HUES48 (cell line): ENCODE results near the gene CRACR2A.

ENCODE experiments used
- H3K27ac ChIP-seq: one replicate; pipeline ENCODE4 v1.7.0; 2013; ENCODE audit warnings: low read depth, low read length, inconsistent platforms
- H3K27me3 ChIP-seq: 2 replicates; pipeline ENCODE4 v1.6.1; 2013; ENCODE audit warnings: mild to moderate bottlenecking, low read length; ENCODE audit not compliant: control insufficient read depth, insufficient read depth
- H3K36me3 ChIP-seq: 2 replicates; pipeline ENCODE4 v1.6.1; 2013; ENCODE audit warnings: low read length; ENCODE audit not compliant: control insufficient read depth, insufficient read depth
- H3K4me1 ChIP-seq: 2 replicates; pipeline ENCODE4 v1.6.1; 2013; ENCODE audit warnings: mild to moderate bottlenecking, low read length; ENCODE audit not compliant: control insufficient read depth, insufficient read depth
- H3K4me3 ChIP-seq: 2 replicates; pipeline ENCODE4 v1.5.1; 2013; ENCODE audit warnings: mild to moderate bottlenecking, low read depth, low read length
- H3K9ac ChIP-seq: 2 replicates; pipeline ENCODE4 v1.6.1; 2013; ENCODE audit warnings: mild to moderate bottlenecking, low read depth, low read length, moderate library complexity
- H3K9me3 ChIP-seq: 2 replicates; pipeline ENCODE4 v1.6.1; 2013; ENCODE audit warnings: low read length; ENCODE audit not compliant: control insufficient read depth, insufficient read depth

Gene CRACR2A, protein sequence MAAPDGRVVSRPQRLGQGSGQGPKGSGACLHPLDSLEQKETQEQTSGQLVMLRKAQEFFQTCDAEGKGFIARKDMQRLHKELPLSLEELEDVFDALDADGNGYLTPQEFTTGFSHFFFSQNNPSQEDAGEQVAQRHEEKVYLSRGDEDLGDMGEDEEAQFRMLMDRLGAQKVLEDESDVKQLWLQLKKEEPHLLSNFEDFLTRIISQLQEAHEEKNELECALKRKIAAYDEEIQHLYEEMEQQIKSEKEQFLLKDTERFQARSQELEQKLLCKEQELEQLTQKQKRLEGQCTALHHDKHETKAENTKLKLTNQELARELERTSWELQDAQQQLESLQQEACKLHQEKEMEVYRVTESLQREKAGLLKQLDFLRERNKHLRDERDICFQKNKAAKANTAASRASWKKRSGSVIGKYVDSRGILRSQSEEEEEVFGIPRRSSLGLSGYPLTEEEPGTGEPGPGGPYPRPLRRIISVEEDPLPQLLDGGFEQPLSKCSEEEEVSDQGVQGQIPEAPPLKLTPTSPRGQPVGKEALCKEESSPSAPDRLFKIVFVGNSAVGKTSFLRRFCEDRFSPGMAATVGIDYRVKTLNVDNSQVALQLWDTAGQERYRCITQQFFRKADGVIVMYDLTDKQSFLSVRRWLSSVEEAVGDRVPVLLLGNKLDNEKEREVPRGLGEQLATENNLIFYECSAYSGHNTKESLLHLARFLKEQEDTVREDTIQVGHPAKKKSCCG

DNA sequence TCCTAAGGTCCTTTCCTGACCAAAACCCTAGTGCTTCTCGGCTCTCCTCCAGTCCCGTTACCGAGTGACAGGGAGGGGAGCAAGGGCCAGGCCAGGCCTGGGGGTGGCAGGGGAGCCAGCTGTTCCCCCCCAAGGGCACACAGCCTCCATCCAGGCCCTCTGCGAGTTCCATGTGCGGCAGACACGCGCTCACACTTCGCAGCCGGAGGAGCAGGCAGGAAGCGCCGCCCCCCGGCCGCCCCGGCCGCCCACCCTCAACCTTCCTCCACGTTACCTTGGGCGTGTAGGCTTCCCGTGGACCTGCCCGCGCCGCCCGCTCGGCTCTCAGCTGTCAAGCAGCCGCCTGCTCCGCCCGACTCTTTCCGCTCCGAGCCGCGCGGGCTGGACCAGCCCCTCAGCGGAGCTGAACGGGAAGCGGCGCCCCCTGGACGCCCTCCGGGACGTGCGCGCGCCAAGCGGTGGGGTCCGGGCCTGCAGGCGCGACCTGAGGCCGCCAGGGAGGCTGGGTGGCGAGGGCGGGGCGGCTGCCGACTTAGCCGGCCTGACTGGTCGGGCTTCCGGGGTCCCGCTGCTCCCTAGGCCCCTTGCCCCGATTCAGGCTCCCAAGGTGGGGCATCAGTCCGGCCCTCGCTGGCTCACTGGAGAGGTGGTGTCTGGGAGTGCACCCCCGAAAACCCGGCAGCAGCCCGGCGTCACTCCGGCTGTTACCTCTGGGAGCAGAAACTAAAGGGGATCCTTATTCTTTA, at the start of gene CRACR2A:
CRACR2A (minus strand) TSS at position 369 of the 746 bp plus-strand sequence. CDS start 56,110 bp downstream, outside the sequence.
- no peaks in the 10 kb centered on the region for H3K36me3 ChIP-seq
- no peak within 1 kb of the TSS for H3K9ac ChIP-seq
- peak within 1 kb of the TSS; percentile 48 for H3K4me3 ChIP-seq
- peaks cover 25% of the 10 kb centered on the region for H3K27me3 ChIP-seq
- no peaks in the 10 kb centered on the region for H3K9me3 ChIP-seq
- 0 out of 2 replicates have a peak, but pooled peaks cover 3% of the 10 kb centered on the region for H3K4me1 ChIP-seq
- H3K27ac ChIP-seq, result no peak within 1 kb of the TSS

DNA sequence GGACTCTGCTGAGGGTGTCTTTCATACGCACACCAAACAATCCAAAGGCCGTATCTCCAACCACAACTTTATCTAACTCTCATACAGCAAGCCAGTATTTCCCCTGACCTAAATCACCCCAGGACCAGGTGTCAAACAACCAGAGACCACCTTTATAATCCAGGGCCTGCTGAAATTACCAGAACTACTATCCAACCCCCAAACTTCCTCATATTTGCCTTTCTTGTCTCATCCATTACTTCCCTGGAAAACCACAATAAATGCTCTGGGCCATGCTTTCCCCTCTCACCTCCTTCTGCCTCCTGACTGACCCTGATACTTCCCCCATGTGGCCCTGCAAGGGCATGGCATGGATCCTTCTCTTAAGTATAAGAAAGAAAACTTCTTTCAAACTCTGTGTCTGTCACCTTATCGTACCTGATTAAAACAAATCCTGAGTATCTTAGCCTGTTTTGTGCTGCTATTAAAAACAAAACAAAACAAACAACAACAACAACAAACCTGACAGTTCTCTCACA, 44.7 kb upstream of the CRACR2A start:
- Histone ChIP-seq H3K27ac (no peak overlapping the region), H3K9ac (no peak overlapping the region), H3K36me3 (no peaks in the 10 kb centered on the region), H3K27me3 (no peaks in the 10 kb centered on the region), H3K4me1 (peaks cover 6% of the 10 kb centered on the region; the same call in 1 of the 2 replicates), H3K4me3 (no peak overlapping the region), H3K9me3 (no peaks in the 10 kb centered on the region)

DNA sequence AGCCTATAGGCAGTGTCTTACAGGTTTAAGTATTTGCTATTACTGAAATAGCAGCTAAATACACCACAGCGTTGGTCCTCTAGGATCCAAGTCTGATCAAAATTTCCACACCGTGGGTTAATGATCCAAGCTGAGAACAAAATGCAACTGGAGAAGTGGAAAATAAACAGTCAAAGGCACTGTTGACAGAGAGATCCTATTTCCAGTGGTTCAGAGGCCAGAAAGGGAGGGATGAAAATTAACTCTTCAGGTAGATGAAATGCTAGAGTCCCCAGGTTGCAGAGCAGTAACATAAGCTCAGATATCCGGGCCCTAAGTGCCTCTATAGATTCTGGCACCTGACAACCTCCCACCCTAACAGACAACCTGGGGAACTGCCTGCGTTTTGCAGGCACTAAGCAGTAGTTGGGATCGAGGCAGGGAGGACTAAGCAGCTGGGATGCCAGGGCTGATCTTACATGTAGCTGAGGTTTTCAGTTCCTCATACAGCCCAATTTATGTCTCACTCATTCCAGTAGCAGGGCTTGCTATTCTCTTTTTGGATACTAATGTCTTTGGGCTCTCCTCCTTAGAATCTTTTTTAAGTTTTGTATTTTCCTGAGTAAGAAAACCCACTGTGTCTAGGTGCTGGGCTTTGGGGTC, 42.7 kb upstream of the CRACR2A start:
- H3K4me3 ChIP-seq, result no peak overlapping the region
- no peak overlapping the region for H3K27ac ChIP-seq
- peaks cover 6% of the 10 kb centered on the region; the same call in 1 of the 2 replicates for H3K4me1 ChIP-seq

DNA sequence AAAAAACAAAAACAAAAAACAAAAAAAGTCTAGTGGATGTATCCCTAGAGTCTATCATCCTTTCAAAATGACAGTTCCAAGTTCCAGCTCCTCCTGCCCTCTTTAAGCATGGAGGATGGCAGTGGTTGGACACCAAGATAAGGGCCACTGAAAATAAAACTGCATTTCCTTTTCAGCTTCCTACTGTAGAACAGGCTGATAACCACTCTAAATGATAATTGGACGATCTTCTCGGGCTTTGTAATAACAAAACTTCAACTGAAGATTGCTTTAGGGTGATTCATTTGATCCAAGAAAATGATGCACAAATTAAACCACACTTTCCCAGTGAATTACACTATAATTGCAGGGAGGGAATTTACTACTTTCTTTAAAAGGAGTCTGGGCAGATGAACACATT, 42.2 kb upstream of the CRACR2A start:
- Histone ChIP-seq H3K36me3 (no peaks in the 10 kb centered on the region), H3K9ac (no peak overlapping the region), H3K9me3 (no peaks in the 10 kb centered on the region), H3K4me1 (peaks cover 10% of the 10 kb centered on the region; the same call in 1 of the 2 replicates), H3K27ac (no peak overlapping the region), H3K4me3 (no peak overlapping the region), H3K27me3 (no peaks in the 10 kb centered on the region)

More for the DNA sequence above, 42.7 kb upstream of the CRACR2A start:
- H3K9me3 ChIP-seq, result no peaks in the 10 kb centered on the region
- no peaks in the 10 kb centered on the region for H3K27me3 ChIP-seq
- no peaks in the 10 kb centered on the region for H3K36me3 ChIP-seq
- no peak overlapping the region for H3K9ac ChIP-seq

DNA sequence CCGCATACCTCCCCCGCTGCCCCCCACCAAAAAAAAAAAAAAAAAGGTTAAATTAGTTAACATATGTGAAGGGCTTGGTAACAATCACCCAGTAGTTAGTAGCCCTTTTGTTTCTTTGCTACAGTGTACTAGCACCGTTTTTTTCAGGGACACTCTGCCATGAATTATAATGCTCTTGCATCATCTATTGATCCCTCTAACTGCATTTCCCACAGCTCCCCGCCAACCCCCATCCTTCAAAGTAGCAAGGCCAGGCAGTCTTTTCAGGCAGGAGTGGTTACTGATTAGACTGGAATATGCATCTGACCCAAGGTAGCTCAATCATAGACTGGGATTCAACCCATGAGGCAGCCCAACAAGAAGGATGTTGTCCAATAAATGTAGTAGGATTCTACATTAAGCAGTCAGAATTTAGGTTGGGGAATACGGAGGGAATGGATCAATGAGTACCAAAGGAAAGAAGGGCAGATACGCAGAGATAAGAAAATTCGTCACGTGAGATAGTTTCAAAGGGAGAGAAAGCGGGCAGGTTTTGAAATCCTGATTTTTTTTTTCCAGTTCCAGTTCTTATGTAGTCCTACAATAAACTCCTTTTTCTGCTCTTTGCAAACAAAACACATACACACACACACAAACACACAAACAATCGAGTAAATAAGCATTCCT, 39.8 kb upstream of the CRACR2A start:
- no peak overlapping the region for H3K27ac ChIP-seq
- H3K9ac ChIP-seq, result no peak overlapping the region
- H3K9me3 ChIP-seq, result no peaks in the 10 kb centered on the region
- no peak overlapping the region for H3K4me3 ChIP-seq
- H3K36me3 ChIP-seq, result no peaks in the 10 kb centered on the region
- no peaks in the 10 kb centered on the region for H3K27me3 ChIP-seq
- H3K4me1 ChIP-seq, result peaks cover 18% of the 10 kb centered on the region; the same call in 1 of the 2 replicates

DNA sequence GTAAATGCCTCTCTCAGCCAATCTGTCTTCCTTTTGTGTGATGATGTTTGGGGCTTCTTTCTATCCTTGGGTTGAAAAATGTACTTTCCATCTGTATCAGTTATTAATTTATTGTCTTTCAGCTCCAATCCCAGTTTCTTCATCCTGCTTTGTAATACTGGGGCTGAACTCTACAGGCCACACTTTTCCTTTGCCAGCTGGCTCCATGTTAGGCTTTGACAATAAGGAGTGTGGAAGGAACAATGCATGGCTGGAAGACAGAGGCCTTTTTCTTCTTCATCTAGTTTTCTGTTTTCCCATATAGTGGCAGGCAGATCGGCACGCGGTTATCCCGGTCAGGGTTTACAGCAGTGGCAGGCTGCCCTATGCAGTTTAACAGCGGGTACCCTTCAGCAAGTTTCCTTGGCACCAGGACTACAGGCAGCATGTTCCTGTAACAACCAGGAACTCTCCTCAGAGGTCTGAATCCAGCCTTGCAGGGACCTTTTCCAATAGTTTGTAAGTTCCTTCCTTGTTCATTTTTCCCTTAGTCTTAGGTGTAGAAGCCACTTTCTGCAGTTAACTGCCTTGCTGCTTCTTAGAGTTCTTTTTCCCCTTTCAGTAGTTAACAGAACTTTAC, 38.5 kb upstream of the CRACR2A start:
- Histone ChIP-seq H3K4me1 (peaks cover 18% of the 10 kb centered on the region; the same call in 1 of the 2 replicates), H3K9ac (no peak overlapping the region), H3K27ac (no peak overlapping the region), H3K4me3 (no peak overlapping the region), H3K9me3 (no peaks in the 10 kb centered on the region), H3K36me3 (no peaks in the 10 kb centered on the region), H3K27me3 (no peaks in the 10 kb centered on the region)

DNA sequence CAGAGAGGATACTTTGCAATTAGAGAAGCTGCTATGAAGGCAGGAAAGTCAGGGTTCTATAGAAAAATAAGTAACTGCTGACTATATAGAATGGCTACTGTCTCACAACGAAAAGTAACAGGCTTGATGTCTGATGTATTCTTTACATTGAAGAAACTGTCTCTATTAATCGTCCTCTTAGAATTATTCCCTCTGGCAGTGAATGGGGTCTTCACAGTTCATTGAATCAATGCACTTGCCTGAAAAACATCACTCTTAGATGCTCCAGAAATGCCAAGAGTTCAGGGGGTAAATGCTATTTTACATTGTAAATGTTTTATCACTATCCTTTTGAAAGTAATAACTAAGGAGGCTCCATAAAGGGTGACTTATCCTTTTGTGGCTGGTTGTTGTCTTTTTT, 37.7 kb upstream of the CRACR2A start:
- Histone ChIP-seq H3K27ac (no peak overlapping the region), H3K27me3 (no peaks in the 10 kb centered on the region), H3K36me3 (no peaks in the 10 kb centered on the region), H3K9me3 (no peaks in the 10 kb centered on the region), H3K4me3 (no peak overlapping the region), H3K9ac (no peak overlapping the region), H3K4me1 (peaks cover 18% of the 10 kb centered on the region; the same call in 1 of the 2 replicates)

DNA sequence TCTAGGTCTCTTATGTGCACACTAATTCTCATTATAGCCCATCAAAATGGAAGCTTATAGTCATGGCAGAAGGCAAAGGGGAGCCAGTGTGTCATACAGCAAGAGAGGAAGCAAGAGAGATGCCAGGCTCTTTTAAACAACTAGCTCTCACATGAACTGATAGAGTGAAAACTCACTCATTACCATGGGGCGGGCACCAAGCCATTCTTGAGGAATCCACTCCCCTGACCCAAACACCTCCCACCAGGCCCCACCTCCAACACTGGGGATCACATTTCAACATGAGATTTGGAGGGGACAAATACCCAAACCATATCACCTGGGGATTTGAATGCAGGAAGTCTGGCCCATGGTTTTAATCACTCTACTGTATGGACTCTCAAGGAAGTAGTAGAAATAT, 36.9 kb upstream of the CRACR2A start:
- H3K9ac ChIP-seq, result no peak overlapping the region
- no peaks in the 10 kb centered on the region for H3K27me3 ChIP-seq
- peaks cover 18% of the 10 kb centered on the region; the same call in 1 of the 2 replicates for H3K4me1 ChIP-seq
- no peaks in the 10 kb centered on the region for H3K36me3 ChIP-seq
- H3K27ac ChIP-seq, result no peak overlapping the region
- no peaks in the 10 kb centered on the region for H3K9me3 ChIP-seq
- H3K4me3 ChIP-seq, result no peak overlapping the region

DNA sequence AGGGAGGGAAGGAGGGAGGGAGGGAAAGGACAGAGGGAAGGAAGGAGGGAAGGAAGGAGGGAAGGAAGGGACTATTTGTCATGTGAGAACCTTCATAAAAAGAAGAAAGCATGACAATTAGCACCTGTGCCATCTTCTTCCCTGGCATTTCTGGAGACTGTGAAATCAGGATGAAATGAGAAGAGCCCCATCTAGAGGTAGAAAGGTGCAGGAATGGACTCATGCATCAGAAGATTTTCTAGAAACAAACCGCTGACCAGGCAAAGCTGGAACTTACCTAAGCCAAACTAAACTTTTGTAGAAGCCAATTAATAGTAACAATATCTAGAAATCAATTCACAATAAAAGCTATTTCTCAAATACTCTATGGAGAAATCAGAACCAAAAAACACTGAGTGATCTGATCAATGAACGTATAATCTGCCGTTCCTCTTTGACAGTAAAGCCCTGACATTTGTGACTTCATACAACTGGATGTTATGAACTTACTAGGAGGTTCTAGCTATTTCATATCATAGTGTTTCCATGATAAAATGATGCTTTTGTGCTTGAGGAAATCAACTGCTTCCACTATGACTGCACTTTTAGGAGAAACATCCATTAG, 24.4 kb upstream of the CRACR2A start:
- Histone ChIP-seq H3K27me3 (no peaks in the 10 kb centered on the region), H3K36me3 (no peaks in the 10 kb centered on the region), H3K4me3 (no peak overlapping the region), H3K9ac (no peak overlapping the region), H3K4me1 (peaks cover 6% of the 10 kb centered on the region; the same call in 1 of the 2 replicates), H3K27ac (no peak overlapping the region), H3K9me3 (no peaks in the 10 kb centered on the region)
